T-cell (primary cell): ENCODE results near the gene VWA3A. TPM values are rescaled to one million over a fixed set of nuclear protein-coding genes. Genes with fewer than 3 reads are reported as not detected.

Experiments
- ATAC-seq, 4 experiments: fragments of 200-7000 bp in 3 of 4; fragments of 150-1000 bp in 1 of 4; cut with Tn5 transposase; replicated peaks in 1 of 4; 1 replicate in 3 of 4; 2 replicates in 1 of 4; pipeline ENCODE4 v1.10.0; 2021; ENCODE audit warnings: moderate library complexity in 3 of 4, mild to moderate bottlenecking in 2 of 4, moderate number of reproducible peaks in 1 of 4
- CTCF ChIA-PET, 2 donors: fragments of 300-600 bp; sonication (Branson Sonifier 250); formaldehyde crosslinking; loops; one replicate each; lab custom pipeline; 2022; ENCODE audit warnings: antibody characterized with exemption in 2 of 2; lab: Charles Lee
- POLR2A ChIA-PET, 2 donors: fragments of 300-600 bp; sonication (Branson Sonifier 250); formaldehyde crosslinking; loops; one replicate each; lab custom pipeline; 2022; ENCODE audit warnings: antibody characterized with exemption in 2 of 2; lab: Charles Lee
- DNase-seq, 35 experiments: peaks; one replicate each; pipeline versions ENCODE4 v3.0.0 to v3.0.0-alpha.2; 2013 to 2023
- H3K27ac ChIP-seq: one replicate; pipeline ENCODE4 v1.5.1; 2013; ENCODE audit warnings: low read length
- H3K27me3 ChIP-seq, 2 experiments: replicated peaks in 1 of 2; 1 replicate in 1 of 2; 2 replicates in 1 of 2; pipeline versions ENCODE4 v1.6.1 to v1.7.0; 2013; ENCODE audit warnings: low read length in 1 of 2, mixed read lengths in 1 of 2; ENCODE audit not compliant: control insufficient read depth in 2 of 2, insufficient read depth in 2 of 2; ENCODE audit errors: extremely low read depth in 1 of 2
- H3K36me3 ChIP-seq, 2 donors: 1 replicate in 1 of 2; 2 replicates in 1 of 2; pipeline versions ENCODE4 v1.6.1 to v1.7.0; 2013; ENCODE audit warnings: low read length in 1 of 2; ENCODE audit not compliant: control insufficient read depth in 2 of 2, insufficient read depth in 1 of 2; ENCODE audit errors: extremely low read depth in 1 of 2
- H3K4me1 ChIP-seq, 2 experiments: 1 replicate in 1 of 2; 2 replicates in 1 of 2; pipeline versions ENCODE4 v1.6.1 to v1.7.0; 2013; ENCODE audit warnings: low read length in 2 of 2, mixed read lengths in 1 of 2; ENCODE audit not compliant: insufficient read depth in 2 of 2, control insufficient read depth in 1 of 2; ENCODE audit errors: extremely low read depth in 1 of 2
- H3K4me3 ChIP-seq, 2 donors: 1 replicate in 1 of 2; 2 replicates in 1 of 2; pipeline versions ENCODE4 v1.5.1 to v1.7.0; 2013; ENCODE audit warnings: mild to moderate bottlenecking in 2 of 2, low read length in 1 of 2, moderate library complexity in 1 of 2; ENCODE audit not compliant: control insufficient read depth in 1 of 2; ENCODE audit errors: extremely low read depth in 1 of 2
- H3K9me3 ChIP-seq: 2 replicates; pipeline ENCODE4 v1.7.0; 2013
- H3K27ac Mint-ChIP-seq, 2 donors: one replicate each; pipeline ENCODE4 v1.8.0; 2020 to 2021; ENCODE audit warnings: mild to moderate bottlenecking in 2 of 2, mixed read lengths in 2 of 2
- H3K27me3 Mint-ChIP-seq, 2 donors: one replicate each; pipeline ENCODE4 v1.8.0; 2021 to 2022; ENCODE audit warnings: mixed read lengths in 2 of 2
- H3K36me3 Mint-ChIP-seq: one replicate; pipeline ENCODE4 v1.8.0; 2021; ENCODE audit warnings: mixed read lengths
- H3K4me1 Mint-ChIP-seq, 3 donors: one replicate each; pipeline ENCODE4 v1.8.0; 2020 to 2022; ENCODE audit warnings: mixed read lengths in 3 of 3, mild to moderate bottlenecking in 1 of 3
- H3K4me3 Mint-ChIP-seq, 3 donors: one replicate each; pipeline ENCODE4 v1.8.0; 2020 to 2022; ENCODE audit warnings: mild to moderate bottlenecking in 3 of 3, mixed read lengths in 3 of 3, moderate library complexity in 3 of 3
- H3K9me3 Mint-ChIP-seq, 3 donors: one replicate each; pipeline ENCODE4 v1.8.0; 2020 to 2022; ENCODE audit warnings: mixed read lengths in 3 of 3
- WGBS: methylation state at CpG from one replicate; pipeline ENCODE4 v1.1.5; 2013; ENCODE audit warnings: missing lambda C conversion rate; ENCODE audit not compliant: insufficient coverage; 5-methylcytosine and 5-hydroxymethylcytosine counted together
- total RNA-seq, 35 experiments: library from RNA in 6 of 35; stranded (reverse) in 6 of 35; fragments of 120-200 nt in 1 of 35; gene quantifications; one replicate each; pipeline versions ENCODE4 v1.2.1 to v1.2.4 and lab custom pipeline; 2013 to 2026

Gene VWA3A
- total RNA-seq, 5 donors from 2014 or later (not counting 1 experiment from before 2014, with no cell fraction given): 0.10 to 0.50 (median 0.32) TPM

DNA sequence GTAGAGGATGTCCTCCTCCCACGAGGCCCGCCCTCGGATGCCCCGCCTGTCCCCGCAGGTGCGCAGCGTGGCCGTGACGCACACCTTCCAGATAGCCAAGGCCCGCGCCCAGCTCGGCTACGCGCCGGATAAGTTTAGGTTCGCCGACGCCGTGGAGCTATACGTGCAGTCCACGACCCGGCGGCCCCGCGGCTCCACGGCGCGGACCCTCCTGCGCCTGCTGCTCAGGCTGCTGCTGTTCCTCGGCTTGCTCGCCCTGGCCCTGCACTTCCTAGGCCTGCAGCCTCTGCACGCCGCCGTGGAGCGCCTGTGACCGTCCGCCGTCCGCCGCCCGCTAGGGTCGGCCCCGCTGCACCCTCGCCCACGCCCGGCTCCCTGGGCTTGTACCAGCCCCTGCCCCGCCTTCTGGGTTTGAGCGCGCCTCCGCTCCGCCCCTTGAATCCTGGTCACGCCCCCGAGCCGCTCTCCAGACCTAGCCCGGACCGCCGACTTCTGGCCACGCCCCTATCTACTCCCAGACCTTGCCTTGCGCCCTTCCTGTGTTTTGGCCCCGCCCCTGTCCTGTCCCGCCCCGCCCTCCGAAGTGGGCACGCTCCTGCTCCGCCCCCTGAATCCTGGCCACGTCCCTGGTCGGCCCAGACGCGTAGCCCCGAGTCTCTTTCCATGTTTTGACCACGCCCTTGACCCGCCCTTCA lies 97.9 kb downstream of the VWA3A start:
- WGBS: under 1% methylated on average over 72 of the region's 72 CpGs
- H3K27ac ChIP-seq: peak overlapping the region; percentile 99
- DNase-seq (peak; percentile 79 to 100 (median 96)), ATAC-seq (peak; percentile 59 to 66 (median 60))
- H3K4me1 Mint-ChIP-seq: peaks cover 53 to 62% (median 56%) of the 10 kb centered on the region in 3 donors
- no peaks in the 10 kb centered on the region for H3K9me3 ChIP-seq
- peak overlapping the region; percentile 83 to 91 (median 84) for H3K4me3 Mint-ChIP-seq
- no peaks in the 10 kb centered on the region for H3K36me3 ChIP-seq
- H3K4me3 ChIP-seq: peak overlapping the region; percentile 63 to 79
- peaks cover 0 to 13% (median 6%) of the 10 kb centered on the region in 3 donors for H3K9me3 Mint-ChIP-seq
- H3K4me1 ChIP-seq: peaks cover 30 to 71% of the 10 kb centered on the region in 2 experiments
- no peaks in the 10 kb centered on the region for H3K36me3 Mint-ChIP-seq
- peaks cover 0 to under 1% of the 10 kb centered on the region in 2 donors for H3K27me3 Mint-ChIP-seq
- CTCF ChIA-PET: interaction anchor here in 1 of 2 donors (0.5 to 3.1 kb wide), 5 partner anchors 23 to 239 kb away, joined by 3 to 33 read pairs (median 4); no protein-coding TSS in a partner anchor
- peak overlapping the region; percentile 99 to 100 for H3K27ac Mint-ChIP-seq
- POLR2A ChIA-PET: interaction anchor here in 1 of 2 donors (0.6 to 1.5 kb wide), 3 partner anchors 107 to 1383 kb away, joined by 3 to 13 read pairs (median 3); partner anchors contain the start of gene POLR3E
- H3K27me3 ChIP-seq: no peaks in the 10 kb centered on the region

DNA sequence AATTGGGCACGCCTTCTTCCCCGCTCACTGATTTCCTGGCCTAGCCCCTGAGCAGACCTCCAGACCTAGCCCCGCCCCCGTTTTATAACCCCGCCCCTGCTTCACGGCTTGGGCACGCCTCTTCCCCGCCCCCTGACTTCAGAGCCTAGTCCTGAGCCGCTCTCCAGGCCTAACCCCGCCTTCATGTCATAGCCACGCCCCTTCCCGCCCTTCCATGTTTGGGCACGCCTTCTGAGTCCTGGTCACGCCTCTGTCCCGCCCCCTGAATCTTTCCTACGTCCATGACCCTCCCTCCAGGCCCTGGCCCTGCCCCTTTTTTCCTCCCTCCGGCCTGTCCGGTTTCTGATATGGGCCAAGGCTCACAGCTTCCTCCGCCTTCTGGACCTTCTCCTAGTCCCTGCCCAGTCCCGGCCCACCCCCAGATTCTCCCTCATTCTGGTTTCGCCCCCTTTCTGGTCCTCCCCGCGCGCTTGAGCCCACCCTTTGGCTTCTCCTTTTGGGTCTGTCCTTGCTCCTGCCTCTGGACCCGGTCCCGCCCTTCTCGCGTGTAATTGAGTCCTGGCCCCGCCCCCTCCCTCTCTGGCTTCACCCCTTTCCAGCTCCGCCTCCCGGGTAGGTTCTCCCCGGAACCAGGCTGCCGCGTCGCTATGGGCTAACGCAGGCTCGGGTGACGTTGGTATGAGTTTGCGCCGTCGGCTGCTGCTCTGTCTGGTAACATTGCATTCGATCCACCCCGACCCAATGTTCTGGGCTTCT lies 98.6 kb downstream of the VWA3A start:
- Histone ChIP-seq H3K4me3 (peak overlapping the region; percentile 52 to 79), H3K9me3 (no peaks in the 10 kb centered on the region), H3K36me3 (no peaks in the 10 kb centered on the region), H3K27ac (peak overlapping the region; percentile 99), H3K4me1 (peaks cover 32 to 76% of the 10 kb centered on the region in 2 experiments), H3K27me3 (no peaks in the 10 kb centered on the region)
- DNase-seq (peak; percentile 95 to 100 (median 99)), ATAC-seq (peak; percentile 59 to 67 (median 65))
- H3K9me3 Mint-ChIP-seq: peaks cover 0 to 13% (median 6%) of the 10 kb centered on the region in 3 donors
- H3K36me3 Mint-ChIP-seq: no peaks in the 10 kb centered on the region
- peaks cover 0 to 5% of the 10 kb centered on the region in 2 donors for H3K27me3 Mint-ChIP-seq
- WGBS: under 1% methylated on average over 33 of the region's 43 CpGs
- peak overlapping the region; percentile 99 to 100 for H3K27ac Mint-ChIP-seq
- peak overlapping the region; percentile 83 to 91 (median 84) for H3K4me3 Mint-ChIP-seq
- CTCF ChIA-PET: interaction anchor here in 1 of 2 donors (0.9 to 2.0 kb wide), 4 partner anchors 92 to 237 kb away, joined by 3 to 15 read pairs (median 7); partner anchors contain the start of gene POLR3E
- POLR2A ChIA-PET: interaction anchor here (0.6 to 2.1 kb wide), 6 partner anchors 15 to 545 kb away, joined by 4 to 27 read pairs (median 6); partner anchors contain the start of genes EEF2K (in 1 of the 2), POLR3E (in 1 of the 2) and UQCRC2 (in 1 of the 2)
- peaks cover 59 to 67% (median 64%) of the 10 kb centered on the region in 3 donors for H3K4me1 Mint-ChIP-seq

DNA sequence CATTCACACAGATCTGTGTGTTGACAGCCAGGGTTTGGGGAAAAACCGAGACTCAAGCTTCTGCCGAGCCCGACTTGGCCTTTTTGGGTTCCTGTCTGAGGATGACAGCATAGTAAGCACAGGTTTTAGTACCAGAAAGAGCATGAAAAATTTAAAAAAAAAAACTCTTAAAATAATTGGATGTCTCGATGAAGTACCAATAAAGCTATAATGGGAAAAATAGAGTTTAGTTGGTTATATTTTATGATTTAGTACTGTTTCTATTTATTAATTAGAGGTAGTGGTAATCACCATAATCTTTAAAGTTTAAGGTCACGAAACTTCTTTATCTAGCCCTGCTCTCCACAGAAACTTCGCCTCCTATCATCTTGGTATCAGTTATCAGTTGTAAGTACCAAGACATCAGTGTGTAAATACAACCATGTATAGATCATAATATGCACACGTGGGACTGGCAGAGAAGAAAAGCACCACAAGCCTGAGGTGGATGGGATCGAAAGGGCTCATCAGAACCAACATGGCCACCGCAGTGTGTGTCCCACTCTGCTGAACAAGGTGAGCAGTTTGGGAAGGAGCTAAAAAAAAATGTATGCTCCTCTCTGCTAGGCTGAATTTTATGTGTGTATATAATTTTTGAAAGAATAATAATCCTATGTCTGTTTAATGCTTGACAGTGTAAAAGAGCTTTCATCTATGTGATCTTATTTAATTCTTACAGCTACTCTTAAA lies 99.4 kb downstream of the VWA3A start:
- Histone ChIP-seq H3K4me3 (peak overlapping the region; percentile 52 to 79), H3K36me3 (no peaks in the 10 kb centered on the region), H3K27ac (peak overlapping the region; percentile 99), H3K27me3 (no peaks in the 10 kb centered on the region), H3K4me1 (peaks cover 34 to 83% of the 10 kb centered on the region in 2 experiments), H3K9me3 (no peaks in the 10 kb centered on the region)
- H3K27ac Mint-ChIP-seq: peak overlapping the region; percentile 99 to 100
- H3K4me1 Mint-ChIP-seq: peaks cover 62 to 70% (median 65%) of the 10 kb centered on the region in 3 donors
- CTCF ChIA-PET: interaction anchor here in 1 of 2 donors (0.9 to 2.0 kb wide), 4 partner anchors 93 to 238 kb away, joined by 3 to 15 read pairs (median 7); partner anchors contain the start of gene POLR3E
- no peaks in the 10 kb centered on the region for H3K36me3 Mint-ChIP-seq
- 0% methylated on average over 1 of the region's 9 CpGs for WGBS
- H3K9me3 Mint-ChIP-seq: peaks cover 0 to 13% (median 6%) of the 10 kb centered on the region in 3 donors
- POLR2A ChIA-PET: interaction anchor here (0.5 to 2.1 kb wide), 11 partner anchors 15 to 546 kb away, joined by 3 to 27 read pairs (median 5); partner anchors contain the start of genes UQCRC2 (in 2 of the 2), EEF2K (in 1 of the 2) and POLR3E (in 1 of the 2)
- ATAC-seq (no peak), DNase-seq (peak in 32 of 35 experiments; percentile 22 to 74 (median 44))
- H3K27me3 Mint-ChIP-seq: peaks cover 0 to 5% of the 10 kb centered on the region in 2 donors
- H3K4me3 Mint-ChIP-seq: peak overlapping the region; percentile 83 to 91 (median 84)

DNA sequence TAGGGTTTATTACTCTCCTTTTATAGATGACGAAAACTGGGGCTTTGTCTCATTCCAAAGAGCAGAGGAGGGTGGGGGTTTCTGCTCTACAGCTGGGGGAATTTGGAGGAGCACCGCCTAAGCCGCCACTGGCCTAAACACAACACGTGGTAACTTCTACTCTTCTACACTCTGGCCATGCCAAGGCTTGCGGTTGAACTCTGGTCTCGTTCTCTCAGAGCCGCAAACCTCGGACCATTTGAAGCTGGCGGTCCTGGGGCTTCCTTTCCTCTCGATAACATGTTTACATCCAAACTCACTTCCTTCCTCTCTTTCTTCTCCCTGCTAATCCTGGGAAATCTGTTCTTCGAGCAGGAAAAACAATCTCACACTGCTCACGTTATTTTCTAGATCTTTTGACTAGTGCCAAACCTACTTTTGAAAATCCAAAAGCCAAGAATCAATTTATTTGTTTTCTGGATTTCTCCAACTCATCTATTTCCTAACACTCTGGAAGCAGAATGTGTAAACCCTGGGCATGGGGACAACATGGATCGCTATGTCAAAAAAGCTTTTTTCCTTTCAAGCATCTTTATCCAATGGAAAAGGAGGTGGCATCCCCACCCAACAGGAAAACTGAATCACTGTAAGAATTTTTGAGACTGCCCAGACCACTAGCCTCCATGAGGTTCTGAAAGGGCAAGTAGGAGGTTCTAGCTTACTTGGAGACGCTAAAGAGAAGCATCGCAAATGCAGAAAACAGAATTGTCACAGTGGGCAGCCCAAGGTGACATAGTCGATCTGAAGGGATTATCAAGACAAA lies 100.1 kb downstream of the VWA3A start:
- H3K4me1 ChIP-seq: peaks cover 34 to 78% of the 10 kb centered on the region in 2 experiments
- no peaks in the 10 kb centered on the region for H3K9me3 ChIP-seq
- POLR2A ChIA-PET: interaction anchor here (0.5 to 2.1 kb wide), 6 partner anchors 14 to 245 kb away, joined by 4 to 27 read pairs (median 6); partner anchors contain the start of genes POLR3E (in 1 of the 2) and UQCRC2 (in 1 of the 2)
- H3K4me3 ChIP-seq: peak overlapping the region in 1 of 2 donors; percentile 79
- H3K36me3 Mint-ChIP-seq: no peaks in the 10 kb centered on the region
- ATAC-seq (peak in 2 of 4 experiments; percentile 3 to 23), DNase-seq (peak; percentile 52 to 94 (median 87))
- H3K27me3 ChIP-seq: no peaks in the 10 kb centered on the region
- no peaks in the 10 kb centered on the region for H3K36me3 ChIP-seq
- H3K27ac Mint-ChIP-seq: peak overlapping the region; percentile 99 to 100
- H3K4me3 Mint-ChIP-seq: peak overlapping the region; percentile 83 to 91 (median 84)
- peaks cover 64 to 71% (median 70%) of the 10 kb centered on the region in 3 donors for H3K4me1 Mint-ChIP-seq
- peaks cover 0 to 5% of the 10 kb centered on the region in 2 donors for H3K27me3 Mint-ChIP-seq
- peak overlapping the region; percentile 99 for H3K27ac ChIP-seq
- peaks cover 0 to 13% (median 6%) of the 10 kb centered on the region in 3 donors for H3K9me3 Mint-ChIP-seq
- CTCF ChIA-PET: interaction anchor here in 1 of 2 donors (1.2 to 2.0 kb wide), 3 partner anchors 93 to 107 kb away, joined by 6 to 15 read pairs (median 8); partner anchors contain the start of gene POLR3E
- WGBS: 18% methylated on average over 12 of the region's 16 CpGs

DNA sequence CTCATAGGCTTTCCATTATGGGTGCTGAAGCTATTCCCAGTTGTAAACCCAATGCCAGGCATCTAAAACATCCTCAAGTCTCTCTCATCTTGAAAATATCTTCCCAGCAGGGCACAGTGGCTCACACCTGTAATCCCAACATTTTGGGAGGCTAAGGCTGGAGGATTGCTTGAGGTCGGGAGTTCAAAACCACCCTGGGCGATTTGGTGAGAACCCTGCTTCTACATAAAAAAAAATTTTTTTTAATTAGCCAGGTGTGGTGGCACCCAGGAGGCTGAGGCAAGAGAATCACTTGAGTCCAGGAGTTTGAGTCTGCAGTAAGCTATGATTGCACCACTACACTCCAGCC lies 100.7 kb downstream of the VWA3A start:
- peak overlapping the region in 2 of 3 donors; percentile 84 to 91 for H3K4me3 Mint-ChIP-seq
- WGBS: no CpG with 5 or more reads among the region's 2 CpGs
- Histone ChIP-seq H3K27me3 (no peaks in the 10 kb centered on the region), H3K4me3 (no peak overlapping the region), H3K27ac (peak overlapping the region; percentile 99), H3K36me3 (no peaks in the 10 kb centered on the region), H3K9me3 (no peaks in the 10 kb centered on the region), H3K4me1 (peaks cover 34 to 72% of the 10 kb centered on the region in 2 experiments)
- no peaks in the 10 kb centered on the region for H3K36me3 Mint-ChIP-seq
- H3K27me3 Mint-ChIP-seq: peaks cover 0 to 5% of the 10 kb centered on the region in 2 donors
- ChIA-PET POLR2A (no interaction called here), CTCF (no interaction called here)
- H3K27ac Mint-ChIP-seq: peak overlapping the region; percentile 99 to 100
- ATAC-seq (no peak), DNase-seq (no peak)
- H3K9me3 Mint-ChIP-seq: peaks cover 0 to 13% (median 6%) of the 10 kb centered on the region in 3 donors
- peaks cover 63 to 68% (median 66%) of the 10 kb centered on the region in 3 donors for H3K4me1 Mint-ChIP-seq
